H1 (cell line): ENCODE results near the gene BORA. TPM values are rescaled to one million over a fixed set of nuclear protein-coding genes. Genes with fewer than 3 reads are reported as not detected.

Experiments used
- CTCF ChIA-PET: fragments of 300-600 bp; sonication (Branson Sonifier 250); formaldehyde crosslinking; loops from one replicate; lab custom pipeline; 2021; ENCODE audit not compliant: partially characterized antibody; lab: Charles Lee
- POLR2A ChIA-PET: fragments of 300-600 bp; sonication (Branson Sonifier 250); formaldehyde crosslinking; loops from one replicate; lab custom pipeline; 2021; ENCODE audit warnings: inconsistent platforms; ENCODE audit not compliant: partially characterized antibody; lab: Charles Lee
- DNase-seq, 2 experiments: peaks; one replicate each; pipeline versions ENCODE4 v3.0.0 to v3.0.0-alpha.2; 2010 to 2022; ENCODE audit warnings: low spot score in 2 of 2, low read depth in 1 of 2, mixed read lengths in 1 of 2
- FAIRE-seq: peaks from 2 replicates; lab custom pipeline; 2011; peaks lifted over from hg19 to GRCh38; lab: Jason Lieb, UNC
- H2AFZ ChIP-seq: 2 replicates; pipeline ENCODE4 v1.8.1; 2012; ENCODE audit warnings: low read length, inconsistent platforms
- H2AK5ac ChIP-seq: 2 replicates; pipeline ENCODE4 v1.6.1; 2013; ENCODE audit warnings: low read depth, low read length
- H2BK120ac ChIP-seq: replicated peaks from 2 replicates; pipeline ENCODE3; 2013; ENCODE audit warnings: low read depth, low read length, inconsistent platforms
- H2BK12ac ChIP-seq: 2 replicates; pipeline ENCODE4 v1.6.1; 2013; ENCODE audit warnings: low read depth, low read length
- H2BK15ac ChIP-seq: 2 replicates; pipeline ENCODE4 v1.6.1; 2013; ENCODE audit warnings: low read length
- H2BK20ac ChIP-seq: 2 replicates; pipeline ENCODE4 v1.6.1; 2013; ENCODE audit warnings: low read length
- H2BK5ac ChIP-seq: 2 replicates; pipeline ENCODE4 v1.6.1; 2013; ENCODE audit warnings: low read depth, low read length
- H3K14ac ChIP-seq: 2 replicates; pipeline ENCODE4 v1.6.1; 2013; ENCODE audit warnings: inconsistent platforms; ENCODE audit not compliant: insufficient read length
- H3K18ac ChIP-seq: 2 replicates; pipeline ENCODE4 v1.6.1; 2013; ENCODE audit warnings: low read length; ENCODE audit errors: extremely low read depth
- H3K23ac ChIP-seq: 2 replicates; pipeline ENCODE4 v1.6.1; 2013; ENCODE audit warnings: inconsistent platforms; ENCODE audit not compliant: insufficient read length
- H3K23me2 ChIP-seq: 2 replicates; pipeline ENCODE4 v1.6.1; 2013; ENCODE audit warnings: low read depth, low read length
- H3K27ac ChIP-seq: 2 replicates; pipeline ENCODE4 v1.6.1; 2011; ENCODE audit warnings: low read depth, low read length, inconsistent platforms
- H3K27me3 ChIP-seq, 4 experiments: replicated peaks in 1 of 4; 1 replicate in 1 of 4; 2 replicates in 3 of 4; pipeline versions ENCODE4 v1.6.1 to v1.8.1; 2011 to 2013; ENCODE audit warnings: low read length in 3 of 4, mild to moderate bottlenecking in 3 of 4, inconsistent platforms in 2 of 4, mixed read lengths in 2 of 4, moderate library complexity in 1 of 4; ENCODE audit not compliant: control insufficient read depth in 3 of 4, insufficient read depth in 3 of 4; ENCODE audit errors: extremely low read depth in 1 of 4
- H3K36me3 ChIP-seq, 4 experiments: 2 replicates each; pipeline versions ENCODE4 v1.6.1 to v1.8.1; 2011 to 2013; ENCODE audit warnings: mild to moderate bottlenecking in 4 of 4, low read length in 3 of 4, moderate library complexity in 2 of 4, control low read depth in 1 of 4, inconsistent platforms in 1 of 4; ENCODE audit not compliant: insufficient read depth in 4 of 4, control insufficient read depth in 2 of 4
- H3K4ac ChIP-seq: replicated peaks from 2 replicates; pipeline ENCODE3; 2013; ENCODE audit warnings: low read length, low read depth, mixed read lengths, inconsistent platforms; ENCODE audit not compliant: insufficient read length
- H3K4me1 ChIP-seq, 4 experiments: replicated peaks in 1 of 4; 1 replicate in 1 of 4; 2 replicates in 3 of 4; pipeline versions ENCODE4 v1.6.1 to v1.8.1; 2011 to 2013; ENCODE audit warnings: low read length in 3 of 4, inconsistent platforms in 2 of 4, mixed read lengths in 1 of 4; ENCODE audit not compliant: insufficient read depth in 4 of 4, control insufficient read depth in 3 of 4
- H3K4me2 ChIP-seq, 2 experiments: 2 replicates each; pipeline versions ENCODE4 v1.6.1 to v1.8.1; 2011 to 2013; ENCODE audit warnings: low read depth in 2 of 2, low read length in 2 of 2, control low read depth in 1 of 2, inconsistent platforms in 1 of 2, mild to moderate bottlenecking in 1 of 2; ENCODE audit not compliant: insufficient read depth in 1 of 2
- H3K4me3 ChIP-seq, 4 experiments: fragments of 200-600, 300-600 bp in 1 of 4; sonication (generic), shearing (Covaris generic), sonication (Bioruptor Twin) in 1 of 4; 2 replicates each; pipeline versions ENCODE4 v1.5.1 to v1.8.1; 2011 to 2016; ENCODE audit warnings: low read length in 4 of 4, low read depth in 3 of 4, control low read depth in 2 of 4, inconsistent platforms in 2 of 4, mild to moderate bottlenecking in 2 of 4, mixed read lengths in 1 of 4, moderate library complexity in 1 of 4; ENCODE audit not compliant: insufficient read depth in 2 of 4; ENCODE audit errors: extremely low read depth in 1 of 4
- H3K56ac ChIP-seq: replicated peaks from 2 replicates; pipeline ENCODE3; 2013; ENCODE audit warnings: low read depth, mild to moderate bottlenecking, mixed read lengths, low read length, inconsistent platforms; ENCODE audit not compliant: insufficient read length
- H3K79me1 ChIP-seq: 2 replicates; pipeline ENCODE4 v1.6.1; 2013; ENCODE audit warnings: low read depth, low read length, control low read depth
- H3K79me2 ChIP-seq, 2 experiments: 2 replicates each; pipeline versions ENCODE4 v1.6.1 to v1.8.1; 2012 to 2013; ENCODE audit warnings: low read length in 2 of 2, mild to moderate bottlenecking in 2 of 2, inconsistent platforms in 1 of 2; ENCODE audit not compliant: insufficient read depth in 2 of 2, control insufficient read depth in 1 of 2
- H3K9ac ChIP-seq, 4 experiments: replicated peaks in 1 of 4; 1 replicate in 1 of 4; 2 replicates in 3 of 4; pipeline versions ENCODE4 v1.6.1 to v1.8.1; 2011 to 2013; ENCODE audit warnings: low read depth in 3 of 4, low read length in 3 of 4, control low read depth in 2 of 4, mild to moderate bottlenecking in 2 of 4, moderate library complexity in 2 of 4, inconsistent platforms in 1 of 4; ENCODE audit errors: extremely low read depth in 1 of 4
- H3K9me3 ChIP-seq, 2 experiments: 2 replicates each; pipeline versions ENCODE4 v1.6.1 to v1.8.1; 2012 to 2013; ENCODE audit warnings: mild to moderate bottlenecking in 2 of 2, moderate library complexity in 2 of 2, control low read depth in 1 of 2, inconsistent platforms in 1 of 2, low read depth in 1 of 2, low read length in 1 of 2, mixed read lengths in 1 of 2; ENCODE audit not compliant: insufficient read depth in 2 of 2
- H4K20me1 ChIP-seq, 2 experiments: replicated peaks in 1 of 2; 2 replicates each; pipeline versions ENCODE3 to v1.8.1; 2011 to 2013; ENCODE audit warnings: inconsistent platforms in 2 of 2, low read length in 2 of 2, mild to moderate bottlenecking in 1 of 2; ENCODE audit not compliant: insufficient read depth in 2 of 2, control insufficient read depth in 1 of 2
- H4K5ac ChIP-seq: 2 replicates; pipeline ENCODE4 v1.6.1; 2013; ENCODE audit warnings: low read length, low read depth, mixed read lengths, inconsistent platforms; ENCODE audit not compliant: insufficient read length
- H4K8ac ChIP-seq: 2 replicates; pipeline ENCODE4 v1.8.0; 2013; ENCODE audit warnings: mild to moderate bottlenecking, moderate library complexity, low read length, inconsistent platforms; ENCODE audit not compliant: insufficient read depth; ENCODE audit errors: extremely low read depth
- H4K91ac ChIP-seq: replicated peaks from 2 replicates; pipeline ENCODE3; 2013; ENCODE audit warnings: low read length, mixed read lengths, inconsistent platforms; ENCODE audit not compliant: insufficient read length
- BRCA1 ChIP-seq: IDR thresholded peaks from 2 replicates; pipeline ENCODE4 v1.6.1; 2012; ENCODE audit warnings: low read depth, low read length, improper control_type of control experiment
- CEBPB ChIP-seq: IDR thresholded peaks from 2 replicates; pipeline ENCODE4 v1.6.1; 2012; ENCODE audit warnings: low read depth, low read length
- KDM5A ChIP-seq: fragments of 200-600 bp; IDR thresholded peaks from 2 replicates; pipeline ENCODE4 v1.7.1; 2012; ENCODE audit warnings: mild to moderate bottlenecking, low read length, inconsistent platforms, mixed read lengths
- NANOG ChIP-seq: IDR thresholded peaks from 2 replicates; pipeline ENCODE4 v1.6.1; 2011; ENCODE audit warnings: low read length, low read depth, mild to moderate bottlenecking, inconsistent platforms; ENCODE audit not compliant: insufficient read depth, poor library complexity, severe bottlenecking
- NRF1 ChIP-seq: IDR thresholded peaks from 2 replicates; pipeline ENCODE4 v1.6.1; 2011; ENCODE audit warnings: mild to moderate bottlenecking, low read depth, low read length, improper control_type of control experiment
- RFX5 ChIP-seq: IDR thresholded peaks from 2 replicates; pipeline ENCODE4 v1.6.1; 2011; ENCODE audit warnings: low read depth, low read length, improper control_type of control experiment, borderline replicate concordance
- RNF2 ChIP-seq: fragments of 200-900, 300-1000 bp; sonication (generic); IDR thresholded peaks from 2 replicates; pipeline ENCODE4 v1.7.1; 2016; ENCODE audit warnings: borderline replicate concordance, low read depth, mild to moderate bottlenecking, antibody characterized with exemption, low read length; ENCODE audit not compliant: poor library complexity, severe bottlenecking; ENCODE audit errors: missing control alignments
- SAP30 ChIP-seq: fragments of 300-600 bp; sonication (generic); IDR thresholded peaks from 2 replicates; pipeline ENCODE4 v1.7.1; 2012; ENCODE audit warnings: low read length, moderate library complexity, mild to moderate bottlenecking, inconsistent platforms; ENCODE audit not compliant: insufficient read depth, insufficient replicate concordance
- SP2 ChIP-seq: IDR thresholded peaks from 2 replicates; pipeline ENCODE4 v1.6.1; 2012; ENCODE audit warnings: mild to moderate bottlenecking, low read length, inconsistent platforms
- TEAD4 ChIP-seq: IDR thresholded peaks from 2 replicates; pipeline ENCODE4 v1.6.1; 2012; ENCODE audit warnings: low read depth, low read length, inconsistent platforms, mixed read lengths
- YY1 ChIP-seq: IDR thresholded peaks from 2 replicates; pipeline ENCODE4 v1.6.1; 2011; ENCODE audit warnings: low read depth, mild to moderate bottlenecking, low read length
- WGBS, 2 experiments: shearing (Covaris generic) in 1 of 2; methylation state at CpG; one replicate each; pipeline versions ENCODE4 v1.1.6 to v1.1.7; 2013 to 2015; ENCODE audit warnings: low lambda C conversion rate in 2 of 2, mixed read lengths in 2 of 2, inconsistent platforms in 1 of 2, low coverage in 1 of 2, missing lambda C conversion rate in 1 of 2; ENCODE audit not compliant: insufficient replicate concordance in 2 of 2, insufficient coverage in 1 of 2, insufficient read length in 1 of 2; ENCODE audit errors: extremely low coverage in 1 of 2, missing lambda C conversion rate in 1 of 2; 5-methylcytosine and 5-hydroxymethylcytosine counted together
- polyA plus RNA-seq, 7 experiments: library from polyadenylated mRNA; depleted of rRNA in 3 of 7; stranded (reverse) in 5 of 7; unstranded in 2 of 7; fragments of >200 nt in 5 of 7; fragments of 200-250 nt in 2 of 7; gene quantifications; 1 replicate in 5 of 7; 2 replicates in 1 of 7; 4 replicates in 1 of 7; pipeline versions ENCODE4 v1.2.1 to v1.2.3, GENCODE V29; 2011 to 2013; ENCODE audit warnings: missing spikeins in 2 of 7, mixed read lengths in 2 of 7
- total RNA-seq: library from RNA; stranded (reverse); fragmentation: NEBNext Ultra II Directional; extraction: Animal tissue kit (Norgen Biotek cat#: 25700); gene quantifications from 2 replicates; pipeline ENCODE4 v1.2.1, GENCODE V29; 2021

BORA gene
- total and polyA plus RNA-seq, 2 of the 8 experiments (the other 6 are each of a cell fraction or from before 2014, with no cell fraction given), result 4.9 to 12.9 TPM

DNA sequence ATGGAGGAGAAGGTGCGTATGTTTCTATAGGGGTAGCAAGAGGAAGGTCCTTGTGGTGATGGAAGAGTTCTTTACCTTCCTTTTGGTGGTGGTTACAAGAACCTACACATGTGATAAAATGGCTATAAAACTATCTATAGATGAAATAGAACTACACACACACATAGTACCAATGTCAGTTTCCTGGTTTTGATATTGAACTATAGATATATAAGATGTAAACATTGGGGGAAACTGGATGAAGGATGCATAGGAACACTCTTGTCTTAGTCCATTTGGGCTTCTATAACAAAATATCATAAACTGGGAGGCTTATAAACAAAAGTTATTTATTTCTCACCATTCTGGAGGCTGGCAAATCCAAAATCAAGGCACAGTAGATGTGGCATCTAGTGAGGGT, 47.4 kb upstream of the BORA start:
- Histone ChIP-seq H3K79me1 (no peaks in the 10 kb centered on the region), H4K8ac (no peak overlapping the region), H4K20me1 (no peaks in the 10 kb centered on the region), H3K36me3 (no peaks in the 10 kb centered on the region; a peak in 1 of 8 replicates), H3K9me3 (no peaks in the 10 kb centered on the region), H2BK12ac (no peak overlapping the region), H3K23ac (no peak overlapping the region), H3K18ac (no peak overlapping the region), H3K14ac (no peak overlapping the region), H2AFZ (no peak overlapping the region), H3K27me3 (no peaks in the 10 kb centered on the region), H3K23me2 (no peaks in the 10 kb centered on the region), H3K56ac (no peak overlapping the region), H2AK5ac (no peak overlapping the region), H2BK120ac (no peak overlapping the region), H4K91ac (no peak overlapping the region), H3K4me2 (no peak overlapping the region), H3K4me3 (no peak overlapping the region), H2BK5ac (no peak overlapping the region), H2BK15ac (no peak overlapping the region), H3K4me1 (no peaks in the 10 kb centered on the region; a peak in 1 of 7 replicates), H3K4ac (no peak overlapping the region), H2BK20ac (no peak overlapping the region), H4K5ac (no peak overlapping the region), H3K79me2 (no peaks in the 10 kb centered on the region), H3K27ac (no peak overlapping the region), H3K9ac (no peak overlapping the region)
- FAIRE-seq (no peak), DNase-seq (no peak)
- WGBS, 2 experiments, result 93% methylated on average over 1 of the region's 1 CpG; no CpG with 5 or more reads in 1 of the 2 experiments
- ChIA-PET POLR2A (no interaction called here), CTCF (no interaction called here)
- TF ChIP-seq SAP30, result no peak
- TF ChIP-seq TEAD4, result no peak
- TF ChIP-seq NANOG, result no peak
- no peak for TF ChIP-seq NRF1
- TF ChIP-seq RFX5, result no peak
- no peak for TF ChIP-seq YY1
- TF ChIP-seq BRCA1, result no peak
- no peak for TF ChIP-seq KDM5A
- no peak for TF ChIP-seq RNF2
- TF ChIP-seq SP2, result no peak
- no peak for TF ChIP-seq CEBPB
